ENCODE data around the gene S100A16. TPM values are rescaled to one million over a fixed set of nuclear protein-coding genes. Genes with fewer than 3 reads are reported as not detected.

The S100A16 gene
- total and polyA plus RNA-seq, 9 of the 15 experiments (the other 6 are each of a cell fraction or from before 2014, with no cell fraction given): 1.6 to 6.9 (median 4.3) TPM

- TF ChIP-seq TAF7 (tag; IDR thresholded peaks at IDR 0.05) (peak; percentile 62), SIN3B (IDR thresholded peaks at IDR 0.05; ENCODE audit: low read depth) (no peak), TRIM28 (IDR thresholded peaks at IDR 0.05) (0 out of 2 replicates have a peak, but pooled peaks have one; percentile 27), PRDM10 (IDR thresholded peaks at IDR 0.05; ENCODE audit: partially characterized antibody) (peak; percentile 33), UBTF (IDR thresholded peaks at IDR 0.05; ENCODE audit: borderline replicate concordance in 1 of 2, low read depth in 2 of 2, low read length in 2 of 2) (peak in 1 of 2 experiments; percentile 86; a peak in 2 of 4 replicates), SMAD2 (IDR thresholded peaks at IDR 0.05; ENCODE audit: low read depth, low read length) (no peak), LARP7 (IDR thresholded peaks at IDR 0.05) (no peak), PATZ1 (CRISPR knock-in tag; IDR thresholded peaks at IDR 0.05; ENCODE audit: borderline replicate concordance) (no peak), SPI1 (IDR thresholded peaks at IDR 0.05; ENCODE audit: borderline replicate concordance, low read depth, low read length) (no peak), ARID1B (IDR thresholded peaks at IDR 0.05) (peak; percentile 7; the same call in 1 of the 2 replicates), ZBTB33 (CRISPR knock-in tag; IDR thresholded peaks at IDR 0.05) (0 out of 2 replicates have a peak, but pooled peaks have one; percentile 40), HNRNPL (IDR thresholded peaks at IDR 0.05; ENCODE audit: low read depth, low read length) (no peak), NRF1 (conservative IDR thresholded peaks at IDR 0.05 in 1 of 2, IDR thresholded peaks at IDR 0.05 in 1 of 2) (no peak; a peak in 1 of 4 replicates), SRSF3 (IDR thresholded peaks at IDR 0.05; ENCODE audit: insufficient read depth, low read length) (no peak), DNMT1 (IDR thresholded peaks at IDR 0.05) (no peak), ERF (CRISPR knock-in tag; IDR thresholded peaks at IDR 0.05) (0 out of 2 replicates have a peak, but pooled peaks have one; percentile 8)
Observed at GRCh38 chr1:153626904-153627714, 14.2 kb upstream of the S100A16 start, which contains the start of gene S100A13 (continued).

Data from K562 (cell line).